Measurements from ENCODE around the gene ZFAND3.
"Not testable (repeated sequence)": the region's sequence is repeated elsewhere in the genome, so short reads cannot be mapped to it uniquely, and the experiment has no call there.

Gene ZFAND3

DNA sequence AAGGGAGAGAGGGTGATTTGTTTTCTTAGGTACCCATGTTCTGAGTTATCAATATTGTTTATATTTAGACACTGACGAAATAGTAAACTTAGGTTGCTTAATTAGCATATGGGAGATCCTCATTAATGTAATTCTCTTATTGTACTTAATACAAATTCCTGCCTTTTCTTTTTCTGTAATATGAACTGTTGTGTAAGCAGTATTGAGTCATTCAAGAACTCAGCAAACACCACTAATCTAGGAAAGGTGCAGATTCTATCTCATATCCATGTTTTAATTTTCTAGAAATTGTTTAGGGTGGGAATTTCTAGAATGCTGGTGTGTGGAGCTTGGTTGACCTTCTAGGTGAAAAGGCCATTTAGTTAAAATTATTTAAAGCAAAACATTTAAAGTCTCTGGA, 216.0 kb downstream of the ZFAND3 start:
- H3K27ac ChIP-seq, result no peak overlapping the region
- TF ChIP-seq CTCF (IDR thresholded peaks at IDR 0.05) (no peak), ZFX (IDR thresholded peaks at IDR 0.05; ENCODE audit: borderline replicate concordance) (no peak)

- no peak for TF ChIP-seq CTCF (IDR thresholded peaks at IDR 0.05)
- H3K27ac ChIP-seq, result no peak overlapping the region
These were observed 220.0 kb downstream of the ZFAND3 start for GRCh38 chr6:38039502-38039901.

DNA sequence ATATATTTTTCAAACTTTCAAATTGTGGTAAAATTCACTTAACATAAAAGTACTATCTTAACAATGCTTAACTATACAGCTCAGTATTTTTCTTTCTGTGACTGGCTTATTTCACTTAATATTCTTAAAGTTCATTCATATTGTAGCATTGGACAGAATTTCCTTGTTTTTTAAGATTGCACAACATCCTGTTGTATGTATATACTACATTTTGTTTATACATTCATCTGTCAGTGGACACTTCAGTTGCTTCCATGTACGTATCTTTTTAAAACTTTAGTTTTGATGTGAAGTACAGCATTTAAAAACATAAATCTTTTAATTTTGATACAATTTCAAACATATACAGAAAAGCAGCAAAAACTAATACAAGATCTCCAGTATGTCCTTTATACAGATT, 220.7 kb downstream of the ZFAND3 start:
- H3K27ac ChIP-seq, result no peak overlapping the region
- TF ChIP-seq CTCF (IDR thresholded peaks at IDR 0.05), result no peak
- TF ChIP-seq ZFX (IDR thresholded peaks at IDR 0.05; ENCODE audit: borderline replicate concordance), result no peak

DNA sequence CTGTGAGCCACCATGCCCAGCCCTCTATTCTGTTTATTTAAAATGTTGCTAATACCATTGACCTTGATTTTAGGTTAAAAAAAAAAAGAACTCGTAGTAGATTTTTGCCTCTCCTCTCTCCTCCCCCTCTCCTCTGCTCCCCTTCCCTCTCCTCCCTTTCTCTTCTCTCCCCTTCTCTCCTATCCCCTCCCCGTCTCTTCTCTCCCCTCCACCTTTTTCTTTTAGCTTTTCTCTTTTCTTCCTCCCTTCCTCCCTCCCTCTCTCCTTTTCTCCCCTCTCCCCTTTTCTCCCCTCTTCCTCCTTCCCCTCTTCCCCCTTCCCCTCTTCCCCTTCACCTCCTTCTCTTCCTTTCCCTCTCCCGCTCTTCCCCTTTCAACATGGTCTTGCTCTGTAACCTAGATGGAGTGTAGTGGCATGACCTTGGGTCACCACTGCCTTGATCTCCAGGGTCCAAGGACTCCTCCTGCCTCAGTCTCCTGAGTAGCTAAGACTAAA, 223.8 kb downstream of the ZFAND3 start:
- H3K27ac ChIP-seq, result no peak overlapping the region
- no peak for TF ChIP-seq ZFX (IDR thresholded peaks at IDR 0.05; ENCODE audit: borderline replicate concordance)
- no peak for TF ChIP-seq CTCF (IDR thresholded peaks at IDR 0.05)

DNA sequence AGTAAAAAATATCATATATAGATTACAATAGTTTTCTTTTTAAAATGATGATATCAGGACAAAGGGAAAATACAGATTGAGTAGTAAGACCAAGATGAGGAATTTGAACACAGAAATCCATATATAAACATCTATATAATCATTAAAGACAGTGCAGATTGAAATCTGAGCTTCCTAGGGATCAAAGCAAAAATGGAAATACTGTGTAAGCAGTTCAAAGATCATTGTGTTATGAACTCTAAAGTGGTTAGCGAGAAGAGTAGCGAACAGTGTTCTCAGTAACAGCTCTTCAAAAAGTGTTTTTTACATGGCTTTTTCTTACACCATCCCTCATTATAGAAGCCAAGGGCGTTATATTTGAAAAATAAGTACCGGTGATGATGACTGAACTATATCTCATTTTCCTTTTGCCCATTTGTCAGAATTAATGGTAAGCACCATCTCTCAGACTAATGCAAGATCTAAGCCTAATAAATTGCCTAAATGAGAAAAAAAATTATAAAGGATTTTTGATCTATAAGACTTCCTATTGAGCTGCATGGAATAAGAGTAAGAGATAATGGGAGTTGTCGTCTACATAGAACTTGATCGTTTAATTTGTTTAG, 226.3 kb downstream of the ZFAND3 start:
- no peak overlapping the region for H3K27ac ChIP-seq
- TF ChIP-seq CTCF (IDR thresholded peaks at IDR 0.05) (no peak), ZFX (IDR thresholded peaks at IDR 0.05; ENCODE audit: borderline replicate concordance) (no peak)

- no peak overlapping the region for H3K27ac ChIP-seq
- no peak for TF ChIP-seq CTCF (IDR thresholded peaks at IDR 0.05)
These were observed 228.0 kb downstream of the ZFAND3 start for GRCh38 chr6:38047562-38047961.

DNA sequence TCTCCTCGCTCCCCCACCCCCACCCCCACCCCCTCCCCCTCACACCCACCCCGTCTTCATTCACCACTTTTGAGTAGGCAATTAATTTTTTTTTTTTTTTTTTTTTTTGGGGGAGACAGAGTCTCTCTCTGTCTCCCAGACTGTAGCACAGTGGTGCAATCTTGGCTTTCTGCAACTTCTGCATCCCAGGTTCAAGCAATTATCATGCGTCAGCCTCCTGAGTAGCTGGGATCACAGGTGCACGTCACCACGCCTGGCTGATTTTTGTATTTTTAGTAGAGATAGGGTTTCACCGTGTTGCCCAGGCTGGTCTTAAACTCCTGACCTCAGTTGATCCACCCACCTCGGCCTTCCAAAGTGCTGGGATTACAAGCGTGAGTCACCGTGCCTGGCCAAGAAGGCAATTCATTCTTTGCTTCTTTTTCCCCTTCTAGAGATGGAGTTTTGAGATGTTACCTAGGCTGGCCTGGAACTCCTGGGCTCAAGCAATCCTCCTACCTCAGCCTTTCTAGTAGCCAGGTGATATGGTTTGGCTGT, 230.4 kb downstream of the ZFAND3 start:
- not testable (repeated sequence) for H3K27ac ChIP-seq
